Endothelial cell (in vitro differentiated cells): ENCODE data around the gene HERC2. TPM values are rescaled to one million over a fixed set of nuclear protein-coding genes. Genes with fewer than 3 reads are reported as not detected.
"Not testable (repeated sequence)": the region's sequence is repeated elsewhere in the genome, so short reads cannot be mapped to it uniquely, and the experiment has no call there.

Experiments
- DNase-seq: peaks from one replicate; pipeline ENCODE4 v3.0.0; 2021; ENCODE audit warnings: low spot score
- H3K27ac Mint-ChIP-seq: one replicate; pipeline ENCODE4 v1.8.0; 2021; ENCODE audit warnings: mixed read lengths, inconsistent platforms; ENCODE audit not compliant: unreplicated experiment
- H3K27me3 Mint-ChIP-seq: one replicate; pipeline ENCODE4 v1.8.0; 2021; ENCODE audit warnings: mild to moderate bottlenecking, moderate library complexity, mixed read lengths, inconsistent platforms; ENCODE audit not compliant: unreplicated experiment
- H3K36me3 Mint-ChIP-seq: one replicate; pipeline ENCODE4 v1.8.0; 2021; ENCODE audit warnings: mild to moderate bottlenecking, low read depth, mixed read lengths, inconsistent platforms; ENCODE audit not compliant: unreplicated experiment
- H3K4me1 Mint-ChIP-seq: one replicate; pipeline ENCODE4 v1.8.0; 2021; ENCODE audit warnings: mild to moderate bottlenecking, mixed read lengths, inconsistent platforms; ENCODE audit not compliant: unreplicated experiment
- H3K4me3 Mint-ChIP-seq: one replicate; pipeline ENCODE4 v1.8.0; 2021; ENCODE audit warnings: mild to moderate bottlenecking, mixed read lengths, inconsistent platforms; ENCODE audit not compliant: unreplicated experiment
- H3K9me3 Mint-ChIP-seq: one replicate; pipeline ENCODE4 v1.8.0; 2021; ENCODE audit warnings: mixed read lengths, inconsistent platforms; ENCODE audit not compliant: unreplicated experiment
- CTCF ChIP-seq: fragments of 200-600 bp; sonication (generic); IDR thresholded peaks from one replicate; pipeline ENCODE4 v1.5.0; 2021; ENCODE audit warnings: antibody characterized with exemption; ENCODE audit not compliant: unreplicated experiment
- total RNA-seq: library from RNA; stranded (reverse); fragmentation: NEBNext Ultra II Directional; extraction: Animal tissue kit (Norgen Biotek cat#: 25700); gene quantifications from one replicate; pipeline ENCODE4 v1.2.1, GENCODE V29; 2021; ENCODE audit not compliant: unreplicated experiment

The HERC2 gene
- total RNA-seq, 1 donor from 2014 or later = 84.6 TPM

DNA sequence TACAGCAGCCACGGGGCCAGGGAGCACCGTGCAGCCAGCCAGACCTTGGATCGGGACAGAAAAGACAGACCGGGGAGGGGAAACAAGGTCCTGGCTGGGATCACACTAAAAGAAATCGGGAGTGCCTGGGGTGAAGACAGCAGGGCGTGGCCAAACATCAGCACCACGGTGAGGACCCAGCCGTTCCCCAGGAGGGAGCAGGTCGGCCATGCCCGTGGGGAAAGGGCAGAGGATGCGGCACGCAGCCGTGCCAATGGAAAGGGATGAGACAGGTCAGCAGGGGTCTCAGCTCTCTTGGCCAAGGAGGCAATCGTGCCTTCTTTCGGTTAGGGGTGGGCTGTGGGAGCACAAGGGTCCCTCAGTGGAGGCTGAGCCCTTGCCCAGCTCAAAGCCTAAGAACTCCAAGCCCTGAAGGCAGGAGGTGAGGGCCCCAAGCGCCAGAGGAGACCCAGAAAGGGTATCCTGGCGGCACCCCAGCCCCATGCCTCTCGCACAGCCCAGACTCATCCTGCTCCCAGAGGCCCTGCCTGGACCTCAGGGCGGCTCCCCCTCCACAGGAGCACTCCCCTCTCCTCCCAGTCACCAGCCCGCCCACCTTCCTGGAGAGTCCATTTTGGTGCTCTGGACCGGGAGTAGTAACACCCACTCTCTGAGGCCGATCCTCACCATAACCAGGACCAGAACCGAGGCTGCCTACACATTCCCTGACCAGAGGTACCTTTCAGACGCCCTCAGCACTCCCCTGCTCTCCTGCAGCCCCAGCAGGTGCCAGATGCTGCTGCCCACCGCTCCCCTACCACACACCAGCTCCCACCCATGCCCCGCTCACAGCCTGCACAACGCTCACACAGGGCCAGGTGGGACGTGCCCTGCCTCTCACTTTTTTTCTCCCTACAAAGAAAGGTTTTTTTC, 199.7 kb downstream of the HERC2 start:
- no peak for TF ChIP-seq CTCF
- Mint-ChIP-seq H3K27ac (peak overlapping the region; percentile 77), H3K27me3 (peaks cover 7% of the 10 kb centered on the region), H3K4me3 (no peak overlapping the region), H3K4me1 (no peaks in the 10 kb centered on the region), H3K9me3 (no peaks in the 10 kb centered on the region), H3K36me3 (peaks cover 50% of the 10 kb centered on the region)
- no peak for DNase-seq

GRCh38 chr15:28121577-28121976, 200.4 kb downstream of the HERC2 start:
- DNase-seq, H3K9me3 Mint-ChIP-seq, H3K27me3 Mint-ChIP-seq, H3K4me1 Mint-ChIP-seq, H3K27ac Mint-ChIP-seq: not testable (repeated sequence)
- peaks cover 46% of the 10 kb centered on the region for H3K36me3 Mint-ChIP-seq
- H3K4me3 Mint-ChIP-seq = peak overlapping the region; percentile 78

- Mint-ChIP-seq H3K36me3 (peaks cover 53% of the 10 kb centered on the region), H3K9me3 (no peaks in the 10 kb centered on the region), H3K27ac (no peak overlapping the region), H3K27me3 (peaks cover 7% of the 10 kb centered on the region), H3K4me1 (no peaks in the 10 kb centered on the region), H3K4me3 (no peak overlapping the region)
- DNase-seq = no peak
- TF ChIP-seq CTCF = no peak
Observed at GRCh38 chr15:28120359-28120640, 201.7 kb downstream of the HERC2 start.

DNA sequence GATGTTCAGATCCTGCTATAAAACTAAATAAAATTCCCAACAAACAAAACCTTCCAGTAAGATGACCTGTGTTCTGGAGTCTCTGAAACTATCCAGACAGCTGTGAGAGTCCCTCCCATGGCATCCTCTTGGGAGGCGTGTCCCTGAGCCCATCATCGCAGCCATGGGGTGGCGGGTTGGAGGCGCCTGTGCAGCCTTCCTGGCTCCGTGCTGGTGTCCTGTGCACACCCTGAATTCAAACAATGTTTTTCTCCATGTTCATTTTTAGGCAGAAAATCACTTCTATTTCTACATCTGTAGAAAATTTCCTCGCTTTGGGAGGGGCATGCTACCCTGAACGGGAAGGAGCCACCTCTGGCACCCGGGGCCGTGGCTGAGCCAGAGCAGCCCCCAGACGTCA, 203.4 kb downstream of the HERC2 start:
- peaks cover 7% of the 10 kb centered on the region for H3K27me3 Mint-ChIP-seq
- no peak overlapping the region for H3K27ac Mint-ChIP-seq
- no peak for TF ChIP-seq CTCF
- H3K4me3 Mint-ChIP-seq = no peak overlapping the region
- no peaks in the 10 kb centered on the region for H3K4me1 Mint-ChIP-seq
- no peaks in the 10 kb centered on the region for H3K9me3 Mint-ChIP-seq
- DNase-seq = no peak
- peaks cover 56% of the 10 kb centered on the region for H3K36me3 Mint-ChIP-seq

DNA sequence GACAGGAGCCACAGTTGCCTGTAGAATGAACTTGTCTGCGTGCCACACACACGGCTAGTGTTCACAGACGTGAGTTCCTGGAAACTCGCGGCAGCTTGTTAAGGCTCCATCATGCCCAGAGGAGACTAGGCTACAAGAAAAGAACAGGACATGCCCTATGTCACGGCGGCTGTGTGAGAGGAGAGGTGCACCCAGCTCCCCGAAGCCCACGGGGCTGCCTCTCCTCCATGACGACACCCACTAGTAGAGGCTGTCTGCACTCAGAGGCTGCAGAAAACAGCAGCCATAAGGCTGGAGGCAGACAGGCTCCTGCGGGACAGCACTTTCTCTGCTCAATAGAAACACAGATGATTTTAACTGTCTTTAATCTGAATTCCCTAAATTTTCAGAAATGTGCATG, 203.9 kb downstream of the HERC2 start:
- no peak for TF ChIP-seq CTCF
- no peak for DNase-seq
- H3K9me3 Mint-ChIP-seq = no peaks in the 10 kb centered on the region
- H3K27me3 Mint-ChIP-seq = peaks cover 7% of the 10 kb centered on the region
- H3K36me3 Mint-ChIP-seq = peaks cover 51% of the 10 kb centered on the region
- H3K4me1 Mint-ChIP-seq = no peaks in the 10 kb centered on the region
- H3K4me3 Mint-ChIP-seq = peak overlapping the region; percentile 52
- H3K27ac Mint-ChIP-seq = no peak overlapping the region
